ENCODE data around the gene MMP25. TPM values are rescaled to one million over a fixed set of nuclear protein-coding genes. Genes with fewer than 3 reads are reported as not detected.
A peak's percentile ranks its signal among the peaks of the same experiment; 100 is the strongest.

The MMP25 gene
- total RNA-seq, 1 experiment from 2014 or later: 0.67 TPM

DNA sequence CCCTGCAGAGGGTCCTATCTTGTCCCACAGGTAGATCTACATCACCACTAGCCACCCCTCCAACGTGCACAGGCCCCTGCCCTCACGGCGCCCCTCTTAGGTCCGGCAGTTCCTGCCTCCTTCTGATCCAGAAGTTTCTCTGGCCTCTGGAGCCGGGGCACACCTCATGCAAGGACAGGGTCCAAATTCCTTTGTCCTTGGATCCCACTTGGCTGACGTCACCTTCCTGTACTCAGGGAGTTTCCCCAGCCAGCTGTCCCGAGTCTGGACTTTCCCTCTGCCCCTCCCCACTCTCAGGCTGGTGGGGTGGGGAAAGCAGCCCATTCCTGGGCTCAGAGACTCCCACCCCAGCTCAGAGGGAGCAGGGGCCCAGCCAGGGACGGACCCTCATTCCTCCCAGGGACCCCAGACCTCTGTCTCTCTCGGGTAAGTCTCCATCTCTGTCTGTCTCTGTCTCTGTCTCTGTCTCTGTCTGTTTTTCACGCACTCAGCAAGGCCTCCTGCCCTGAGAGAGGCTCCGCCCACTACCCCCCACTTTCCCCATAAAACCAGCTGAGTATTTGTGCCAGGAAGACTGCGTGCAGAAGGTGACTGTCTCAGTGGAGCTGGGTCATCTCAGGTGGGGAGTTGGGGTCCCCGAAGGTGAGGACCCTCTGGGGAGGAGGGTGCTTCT, 18.8 kb downstream of the MMP25 start, which contains the start of gene IL32:
Gene IL32, plus strand, starts transcription at position 572 of the 673 bp plus-strand sequence. CDS start 172 bp downstream, outside the sequence.
- H3K9me3 ChIP-seq (ENCODE audit: control insufficient read depth, insufficient read depth, low read depth, low read length): no peaks in the 10 kb centered on the region
- H3K4me1 ChIP-seq (ENCODE audit: control insufficient read depth, insufficient read depth, low read length): peaks cover 8% of the 10 kb centered on the region; the same call in 1 of the 2 replicates
- TF ChIP-seq SIN3A (IDR thresholded peaks at IDR 0.05; ENCODE audit: borderline replicate concordance, insufficient read depth, low read depth, low read length) (no peak), TCF7L2 (IDR thresholded peaks at IDR 0.05; ENCODE audit: low read depth, low read length) (no peak), POLR2AphosphoS5 (IDR thresholded peaks at IDR 0.05; ENCODE audit: low read depth, low read length) (no peak)
- TF ChIP-seq, protein P1, sequence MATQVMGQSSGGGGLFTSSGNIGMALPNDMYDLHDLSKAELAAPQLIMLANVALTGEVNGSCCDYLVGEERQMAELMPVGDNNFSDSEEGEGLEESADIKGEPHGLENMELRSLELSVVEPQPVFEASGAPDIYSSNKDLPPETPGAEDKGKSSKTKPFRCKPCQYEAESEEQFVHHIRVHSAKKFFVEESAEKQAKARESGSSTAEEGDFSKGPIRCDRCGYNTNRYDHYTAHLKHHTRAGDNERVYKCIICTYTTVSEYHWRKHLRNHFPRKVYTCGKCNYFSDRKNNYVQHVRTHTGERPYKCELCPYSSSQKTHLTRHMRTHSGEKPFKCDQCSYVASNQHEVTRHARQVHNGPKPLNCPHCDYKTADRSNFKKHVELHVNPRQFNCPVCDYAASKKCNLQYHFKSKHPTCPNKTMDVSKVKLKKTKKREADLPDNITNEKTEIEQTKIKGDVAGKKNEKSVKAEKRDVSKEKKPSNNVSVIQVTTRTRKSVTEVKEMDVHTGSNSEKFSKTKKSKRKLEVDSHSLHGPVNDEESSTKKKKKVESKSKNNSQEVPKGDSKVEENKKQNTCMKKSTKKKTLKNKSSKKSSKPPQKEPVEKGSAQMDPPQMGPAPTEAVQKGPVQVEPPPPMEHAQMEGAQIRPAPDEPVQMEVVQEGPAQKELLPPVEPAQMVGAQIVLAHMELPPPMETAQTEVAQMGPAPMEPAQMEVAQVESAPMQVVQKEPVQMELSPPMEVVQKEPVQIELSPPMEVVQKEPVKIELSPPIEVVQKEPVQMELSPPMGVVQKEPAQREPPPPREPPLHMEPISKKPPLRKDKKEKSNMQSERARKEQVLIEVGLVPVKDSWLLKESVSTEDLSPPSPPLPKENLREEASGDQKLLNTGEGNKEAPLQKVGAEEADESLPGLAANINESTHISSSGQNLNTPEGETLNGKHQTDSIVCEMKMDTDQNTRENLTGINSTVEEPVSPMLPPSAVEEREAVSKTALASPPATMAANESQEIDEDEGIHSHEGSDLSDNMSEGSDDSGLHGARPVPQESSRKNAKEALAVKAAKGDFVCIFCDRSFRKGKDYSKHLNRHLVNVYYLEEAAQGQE (IDR thresholded peaks at IDR 0.05; ENCODE audit: insufficient read depth in 1 of 2, low read depth in 2 of 2, low read length in 1 of 2): no peak
- TF ChIP-seq, protein P2, sequence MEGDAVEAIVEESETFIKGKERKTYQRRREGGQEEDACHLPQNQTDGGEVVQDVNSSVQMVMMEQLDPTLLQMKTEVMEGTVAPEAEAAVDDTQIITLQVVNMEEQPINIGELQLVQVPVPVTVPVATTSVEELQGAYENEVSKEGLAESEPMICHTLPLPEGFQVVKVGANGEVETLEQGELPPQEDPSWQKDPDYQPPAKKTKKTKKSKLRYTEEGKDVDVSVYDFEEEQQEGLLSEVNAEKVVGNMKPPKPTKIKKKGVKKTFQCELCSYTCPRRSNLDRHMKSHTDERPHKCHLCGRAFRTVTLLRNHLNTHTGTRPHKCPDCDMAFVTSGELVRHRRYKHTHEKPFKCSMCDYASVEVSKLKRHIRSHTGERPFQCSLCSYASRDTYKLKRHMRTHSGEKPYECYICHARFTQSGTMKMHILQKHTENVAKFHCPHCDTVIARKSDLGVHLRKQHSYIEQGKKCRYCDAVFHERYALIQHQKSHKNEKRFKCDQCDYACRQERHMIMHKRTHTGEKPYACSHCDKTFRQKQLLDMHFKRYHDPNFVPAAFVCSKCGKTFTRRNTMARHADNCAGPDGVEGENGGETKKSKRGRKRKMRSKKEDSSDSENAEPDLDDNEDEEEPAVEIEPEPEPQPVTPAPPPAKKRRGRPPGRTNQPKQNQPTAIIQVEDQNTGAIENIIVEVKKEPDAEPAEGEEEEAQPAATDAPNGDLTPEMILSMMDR (IDR thresholded peaks at IDR 0.05): no peak
- H3K36me3 ChIP-seq (ENCODE audit: control insufficient read depth, insufficient read depth, low read length): no peaks in the 10 kb centered on the region
- DNase-seq (ENCODE audit: low read depth, low spot score): no peak
- no peak within 1 kb of the TSS for H3K4me3 ChIP-seq (ENCODE audit: low read depth in 2 of 2, low read length in 2 of 2)
- H3K27me3 ChIP-seq (ENCODE audit: control insufficient read depth, insufficient read depth, low read length): no peaks in the 10 kb centered on the region
- intact Hi-C loops (cut with micrococcal nuclease; ENCODE audit: unreplicated experiment): no loop called here
- in situ Hi-C loops (cut with HindIII; ENCODE audit: low pct_unique_long_range_greater_than_20kb, low sequenced_read_pairs): no loop called here
- ChIA-PET CTCF (no interaction called here), POLR2A (no interaction called here)
- H3K27ac ChIP-seq (ENCODE audit: low read length): peak within 1 kb of the TSS; percentile 10; the same call in 1 of the 2 replicates
- peak; percentile 63; the same call in 1 of the 2 replicates for ATAC-seq
- BruUV-seq (replicated peaks): no TSS peak

DNA sequence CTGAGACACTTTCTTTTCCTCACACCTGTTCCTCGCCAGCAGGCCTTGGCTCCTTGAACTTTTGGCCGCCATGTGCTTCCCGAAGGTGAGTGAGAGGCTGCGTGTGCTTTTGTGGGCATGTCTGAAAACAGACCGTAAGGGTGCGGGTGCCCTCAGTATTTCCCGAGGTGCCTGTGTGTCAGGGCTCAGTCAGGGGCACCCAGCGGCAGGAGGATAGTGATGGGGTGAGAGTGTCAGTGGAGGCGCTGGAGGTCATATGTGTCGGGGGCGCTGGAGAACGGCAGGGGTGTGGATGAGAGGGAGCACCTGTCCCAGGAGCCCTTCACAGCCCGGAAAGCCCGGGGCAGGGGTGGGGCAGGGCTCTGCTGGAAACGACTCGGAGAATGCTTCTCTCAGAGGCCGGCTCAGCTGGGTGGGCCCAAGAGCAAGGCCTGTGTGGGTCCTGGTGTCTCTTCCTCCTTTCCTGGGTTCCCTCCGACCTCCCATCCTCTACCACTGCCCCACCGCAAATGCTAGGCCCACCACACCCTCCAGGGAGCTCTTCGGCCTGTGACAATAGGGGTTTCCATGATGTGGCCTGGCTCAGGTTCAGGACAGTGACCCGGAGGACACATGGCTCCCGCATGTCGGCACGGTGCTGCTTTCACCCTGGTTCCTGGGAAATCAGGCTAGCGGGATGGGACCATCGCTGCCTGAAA, 19.5 kb downstream of the MMP25 start:
- Histone ChIP-seq H3K4me3 (ENCODE audit: low read depth in 2 of 2, low read length in 2 of 2) (no peak overlapping the region), H3K27ac (ENCODE audit: low read length) (no peak overlapping the region; the same call in 1 of the 2 replicates), H3K9me3 (ENCODE audit: control insufficient read depth, insufficient read depth, low read depth, low read length) (no peaks in the 10 kb centered on the region), H3K4me1 (ENCODE audit: control insufficient read depth, insufficient read depth, low read length) (peaks cover 8% of the 10 kb centered on the region; the same call in 1 of the 2 replicates), H3K36me3 (ENCODE audit: control insufficient read depth, insufficient read depth, low read length) (no peaks in the 10 kb centered on the region), H3K27me3 (ENCODE audit: control insufficient read depth, insufficient read depth, low read length) (no peaks in the 10 kb centered on the region)
- DNase-seq (ENCODE audit: low read depth, low spot score): no peak
- no peak for TF ChIP-seq POLR2AphosphoS5 (IDR thresholded peaks at IDR 0.05; ENCODE audit: low read depth, low read length)
- TF ChIP-seq, protein P2 (IDR thresholded peaks at IDR 0.05): no peak
- no peak for TF ChIP-seq TCF7L2 (IDR thresholded peaks at IDR 0.05; ENCODE audit: low read depth, low read length)
- in situ Hi-C loops (cut with HindIII; ENCODE audit: low pct_unique_long_range_greater_than_20kb, low sequenced_read_pairs): no loop called here
- ChIA-PET POLR2A (no interaction called here), CTCF (no interaction called here)
- intact Hi-C loops (cut with micrococcal nuclease; ENCODE audit: unreplicated experiment): no loop called here
- BruUV-seq (replicated peaks): no TSS peak
- ATAC-seq: peak; percentile 22; the same call in 1 of the 2 replicates

Data from Panc1 (cell line).